HFF-Myc (cell line): Measurements from ENCODE around the gene MCF2L.

Experiments
- DNase-seq: peaks from one replicate; pipeline ENCODE4 v3.0.0-alpha.2; 2011; ENCODE audit warnings: low read depth; ENCODE audit errors: extremely low read depth
- H3K4me3 ChIP-seq: replicated peaks from 2 replicates; pipeline ENCODE4 v1.5.1; 2011; ENCODE audit warnings: low read depth, mild to moderate bottlenecking, control low read depth, low read length
- TF ChIP-seq, protein P1 (sequence below): IDR thresholded peaks from 2 replicates; pipeline ENCODE4 v1.5.1; 2012; ENCODE audit warnings: mild to moderate bottlenecking, low read depth, low read length, control low read depth; ENCODE audit errors: missing control alignments

MCF2L gene

DNA sequence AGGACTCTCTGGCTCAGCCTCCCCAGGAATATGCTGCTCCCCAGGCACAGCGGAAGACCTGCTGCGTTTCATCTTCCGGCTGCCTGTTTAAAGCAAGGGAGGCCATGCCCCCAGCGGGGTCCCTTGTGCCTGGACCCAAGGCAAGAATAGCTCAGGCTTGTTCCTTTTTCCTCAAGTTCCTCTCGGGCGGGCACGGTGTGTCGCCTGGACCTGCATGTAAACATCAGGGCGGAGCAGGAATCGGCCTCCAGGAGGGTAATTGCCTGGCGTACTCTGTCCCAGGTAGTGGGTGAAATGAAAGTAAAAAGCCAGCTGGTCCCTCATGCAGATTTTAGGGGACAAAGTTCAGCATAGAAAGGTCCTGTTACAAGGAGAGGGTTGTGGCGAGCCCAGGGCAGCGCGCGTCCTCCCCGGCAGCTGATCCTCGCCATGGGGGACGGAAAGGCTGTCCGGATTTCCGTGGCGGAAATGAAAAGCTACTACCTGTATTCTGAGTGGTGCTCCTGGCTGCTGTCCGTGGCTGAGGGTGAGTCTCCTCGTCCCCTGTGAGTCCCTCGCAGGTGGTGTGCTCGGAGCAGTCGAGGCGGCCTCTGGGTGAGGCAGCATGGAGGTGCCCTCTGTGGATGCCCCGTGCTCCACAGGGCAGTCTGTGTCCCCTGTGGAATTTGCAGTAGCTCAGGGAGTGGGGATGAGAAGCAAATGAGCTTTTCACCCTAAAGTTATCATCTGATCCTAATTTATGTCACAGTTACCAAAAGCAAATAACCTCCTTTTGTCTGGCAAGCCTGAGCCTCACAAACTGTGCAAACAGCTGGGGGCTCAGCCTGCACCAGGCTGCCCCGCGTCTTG, 16.2 kb downstream of the MCF2L start:
- DNase-seq = no peak
- H3K4me3 ChIP-seq = no peak overlapping the region
- TF ChIP-seq, protein P1, sequence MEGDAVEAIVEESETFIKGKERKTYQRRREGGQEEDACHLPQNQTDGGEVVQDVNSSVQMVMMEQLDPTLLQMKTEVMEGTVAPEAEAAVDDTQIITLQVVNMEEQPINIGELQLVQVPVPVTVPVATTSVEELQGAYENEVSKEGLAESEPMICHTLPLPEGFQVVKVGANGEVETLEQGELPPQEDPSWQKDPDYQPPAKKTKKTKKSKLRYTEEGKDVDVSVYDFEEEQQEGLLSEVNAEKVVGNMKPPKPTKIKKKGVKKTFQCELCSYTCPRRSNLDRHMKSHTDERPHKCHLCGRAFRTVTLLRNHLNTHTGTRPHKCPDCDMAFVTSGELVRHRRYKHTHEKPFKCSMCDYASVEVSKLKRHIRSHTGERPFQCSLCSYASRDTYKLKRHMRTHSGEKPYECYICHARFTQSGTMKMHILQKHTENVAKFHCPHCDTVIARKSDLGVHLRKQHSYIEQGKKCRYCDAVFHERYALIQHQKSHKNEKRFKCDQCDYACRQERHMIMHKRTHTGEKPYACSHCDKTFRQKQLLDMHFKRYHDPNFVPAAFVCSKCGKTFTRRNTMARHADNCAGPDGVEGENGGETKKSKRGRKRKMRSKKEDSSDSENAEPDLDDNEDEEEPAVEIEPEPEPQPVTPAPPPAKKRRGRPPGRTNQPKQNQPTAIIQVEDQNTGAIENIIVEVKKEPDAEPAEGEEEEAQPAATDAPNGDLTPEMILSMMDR = no peak

DNA sequence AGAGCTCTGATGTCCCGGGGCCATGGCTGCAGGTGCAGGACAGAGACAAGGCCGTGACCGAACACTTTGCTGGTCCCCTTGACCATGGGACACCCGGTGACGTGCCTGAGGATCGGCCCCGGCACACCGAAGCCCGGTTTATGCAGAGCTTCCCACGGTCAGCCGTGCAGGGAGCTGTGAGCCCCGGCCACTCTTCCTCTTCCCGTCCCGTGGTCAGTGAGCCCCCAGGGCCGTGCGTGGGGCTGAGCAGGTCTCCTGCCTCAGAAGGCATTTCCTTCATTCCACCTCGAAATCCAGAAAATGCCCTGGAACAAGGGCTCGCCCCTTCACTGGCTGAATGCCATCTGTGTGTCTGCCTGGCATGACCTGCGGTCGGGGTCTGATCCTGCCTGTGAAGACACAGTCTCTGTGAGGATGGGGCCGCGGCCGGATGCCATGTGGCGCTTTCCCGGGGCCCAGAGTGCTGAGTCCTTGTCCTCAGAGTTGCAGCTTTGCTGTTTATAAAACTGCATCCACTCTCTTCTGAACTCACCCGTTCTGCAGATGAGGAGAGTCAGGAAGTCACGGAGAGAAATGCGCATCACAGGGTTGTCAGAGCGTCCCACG, 16.9 kb downstream of the MCF2L start:
- TF ChIP-seq, protein P1 = no peak
- H3K4me3 ChIP-seq = no peak overlapping the region
- DNase-seq = no peak

DNA sequence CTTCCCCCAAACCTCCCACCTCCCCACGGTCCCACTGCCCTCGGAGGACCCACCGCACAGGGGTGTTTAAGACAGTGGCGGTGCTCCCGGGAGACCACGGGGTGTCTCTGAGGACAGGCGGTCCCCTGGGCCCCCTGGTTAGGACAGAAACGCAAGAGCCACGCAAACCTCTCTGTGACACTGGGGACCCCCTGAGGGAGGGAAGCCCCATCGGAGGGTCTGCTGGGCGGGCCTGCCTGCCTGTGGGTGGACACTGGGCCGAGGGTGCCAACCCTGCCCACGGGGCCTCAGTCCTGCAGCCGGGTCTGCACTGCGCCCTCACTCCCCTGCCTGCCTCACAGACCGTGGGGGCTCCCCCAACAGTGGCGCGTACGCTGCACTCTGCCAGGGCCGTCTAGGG, 17.5 kb downstream of the MCF2L start:
- H3K4me3 ChIP-seq = no peak overlapping the region
- no peak for DNase-seq
- TF ChIP-seq, protein P1 = no peak

DNA sequence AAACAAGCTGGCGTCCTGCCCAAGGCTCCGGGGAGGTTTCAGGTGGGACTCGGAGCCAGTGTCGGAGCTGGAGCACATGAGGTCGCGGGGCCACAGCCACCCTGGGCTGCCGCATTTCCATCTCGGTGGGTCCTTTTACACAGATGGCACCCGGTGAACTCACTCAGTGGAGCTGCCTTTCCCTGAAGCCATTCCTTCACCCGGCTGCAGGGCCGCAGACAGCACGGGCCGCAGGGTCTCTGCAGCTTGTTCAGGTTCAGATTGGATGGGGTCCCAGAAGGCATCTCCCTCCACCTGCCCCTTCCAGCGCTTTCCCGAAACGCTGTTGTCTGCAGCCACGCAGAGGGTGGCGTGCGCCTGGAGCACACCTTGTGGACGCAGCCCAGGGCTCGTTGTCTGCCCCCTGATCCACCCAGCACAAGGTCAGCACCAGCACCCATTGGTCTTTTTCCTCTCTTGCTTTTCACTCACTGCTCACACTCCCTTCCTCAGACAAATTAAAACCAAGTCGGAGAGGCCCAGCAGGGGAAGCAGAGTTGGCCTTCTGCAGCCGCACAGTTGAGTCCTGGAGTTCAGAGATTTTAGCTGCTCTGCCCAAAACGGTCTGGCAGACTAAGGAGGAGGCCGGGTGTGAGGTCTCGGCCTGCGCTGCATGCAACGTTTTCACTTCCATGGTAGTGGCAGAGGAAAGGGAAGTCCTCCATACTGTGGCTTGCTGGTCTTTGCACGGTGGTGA, 18.1 kb downstream of the MCF2L start:
- no peak for DNase-seq
- TF ChIP-seq, protein P1 = no peak
- H3K4me3 ChIP-seq = no peak overlapping the region

DNA sequence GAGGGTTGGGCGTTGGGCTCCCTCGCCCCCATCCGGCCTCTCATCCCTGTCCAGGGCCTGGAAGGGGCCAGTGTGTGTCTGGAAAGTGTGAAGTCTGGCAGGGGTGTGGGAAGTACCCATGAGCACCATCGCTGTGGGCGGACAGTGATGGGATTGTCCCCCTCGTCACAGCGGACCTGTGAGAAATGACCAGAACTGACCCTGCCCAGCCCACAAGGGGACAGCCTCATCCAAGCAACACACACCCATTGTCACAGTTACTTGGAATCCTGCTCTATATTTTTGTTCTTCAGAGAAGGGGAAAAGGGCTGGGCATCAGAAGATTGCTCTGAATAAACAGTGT, 18.6 kb downstream of the MCF2L start:
- DNase-seq = no peak
- TF ChIP-seq, protein P1 = no peak

DNA sequence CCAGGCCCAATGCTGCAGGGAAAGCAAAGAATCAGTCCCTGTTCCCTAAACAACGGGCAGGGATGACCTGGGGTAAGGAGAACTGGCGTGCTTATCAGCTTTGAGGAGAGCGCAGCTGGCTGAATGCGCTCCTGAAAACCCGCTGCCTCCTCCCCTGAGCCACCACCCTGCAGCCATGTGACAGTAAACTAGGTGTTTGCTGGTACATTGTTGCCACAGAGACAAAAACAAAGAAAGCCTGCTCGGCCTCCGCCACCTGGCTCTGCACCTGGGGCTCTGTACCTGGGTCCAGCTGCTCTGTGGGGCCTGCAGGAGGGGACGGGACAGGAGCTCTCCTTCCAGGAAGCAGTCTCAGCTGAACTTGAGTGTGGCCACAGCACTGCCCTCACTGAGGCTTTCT, 21.8 kb downstream of the MCF2L start:
- DNase-seq = no peak
- H3K4me3 ChIP-seq = no peak overlapping the region
- TF ChIP-seq, protein P1 = no peak

More for the DNA sequence above, 18.6 kb downstream of the MCF2L start:
- no peak overlapping the region for H3K4me3 ChIP-seq
